A549 (cell line): ENCODE data around the gene NFKBIE. TPM values are rescaled to one million over a fixed set of nuclear protein-coding genes. Genes with fewer than 3 reads are reported as not detected.

Experiments used
- ATAC-seq, 2 experiments: fragments of 200-7000 bp in 1 of 2; fragments of >200 bp in 1 of 2; cut with Nextera tagmentation in 1 of 2; cut with Tn5 transposase in 1 of 2; 3 replicates each; pipeline versions ENCODE4 v1.8.0 to v1.9.1; 2018 to 2020; ENCODE audit warnings: mild to moderate bottlenecking in 1 of 2, moderate library complexity in 1 of 2
- CTCF ChIA-PET: fragments of 300-600 bp; sonication (Branson Sonifier 250); formaldehyde crosslinking; extraction: SDS; loops from one replicate; lab custom pipeline; 2021; ENCODE audit warnings: antibody characterized with exemption, inconsistent platforms; lab: Yijun Ruan, JAX
- POLR2A ChIA-PET: fragments of 350-600 bp; formaldehyde crosslinking; extraction: SDS; loops from one replicate; lab custom pipeline; 2021; ENCODE audit warnings: antibody characterized with exemption, inconsistent platforms; lab: Yijun Ruan, JAX
- DNase-seq, 2 experiments: peaks; one replicate each; pipeline versions ENCODE4 v3.0.0 to v3.0.0-alpha.2; 2011 to 2016; ENCODE audit warnings: low read depth in 1 of 2, low spot score in 1 of 2
- FAIRE-seq: peaks from 2 replicates; lab custom pipeline; 2011; peaks lifted over from hg19 to GRCh38; lab: Jason Lieb, UNC
- H3K27ac ChIP-seq, 2 experiments: fragments of >200 bp; sonication (Bioruptor Twin); formaldehyde crosslinking; 3 replicates each; pipeline ENCODE4 v1.5.1; 2016 to 2017
- H3K4me1 ChIP-seq: fragments of >200 bp; sonication (Bioruptor Twin); formaldehyde crosslinking; 3 replicates; pipeline ENCODE4 v1.6.1; 2016
- H3K4me2 ChIP-seq: fragments of >200 bp; sonication (Bioruptor Twin); formaldehyde crosslinking; 3 replicates; pipeline ENCODE4 v1.6.1; 2016
- H3K4me3 ChIP-seq: fragments of >200 bp; sonication (Bioruptor Twin); formaldehyde crosslinking; 3 replicates; pipeline ENCODE4 v1.5.1; 2016
- H3K9me3 ChIP-seq: fragments of >200 bp; sonication (Bioruptor Twin); formaldehyde crosslinking; 3 replicates; pipeline ENCODE4 v1.6.1; 2016
- CBX2 ChIP-seq: fragments of 200-600 bp; sonication (generic); IDR thresholded peaks from 2 replicates; pipeline ENCODE4 v1.6.1; 2016; ENCODE audit warnings: low read depth, mild to moderate bottlenecking, borderline replicate concordance
- CEBPB ChIP-seq, 2 experiments: fragments of >200 bp in 1 of 2; sonication (Bioruptor Twin) in 1 of 2; formaldehyde crosslinking in 1 of 2; IDR thresholded peaks; 2 replicates each; pipeline ENCODE4 v1.6.1; 2012 to 2016
- FOSB ChIP-seq: fragments of 250-450 bp; sonication (Bioruptor Pico); IDR thresholded peaks from 2 replicates; pipeline ENCODE4 v1.5.0; 2020; ENCODE audit warnings: mild to moderate bottlenecking, moderate library complexity
- FOSL2 ChIP-seq, 2 experiments: fragments of 450-650 bp in 1 of 2; fragments of >200 bp in 1 of 2; sonication (Bioruptor Twin) in 1 of 2; formaldehyde crosslinking; IDR thresholded peaks; 2 replicates each; pipeline versions ENCODE4 v1.5.0 to v1.6.1; 2016 to 2020; ENCODE audit warnings: mild to moderate bottlenecking in 1 of 2, moderate library complexity in 1 of 2
- GATA3 ChIP-seq: IDR thresholded peaks from 2 replicates; pipeline ENCODE4 v1.6.1; 2012; ENCODE audit warnings: borderline replicate concordance
- HOXB5 ChIP-seq: fragments of 250-450 bp; sonication (Bioruptor Pico); IDR thresholded peaks from 2 replicates; pipeline ENCODE4 v1.5.0; 2020; ENCODE audit warnings: mild to moderate bottlenecking, moderate library complexity
- NR3C1 ChIP-seq: fragments of >200 bp; sonication (Bioruptor Twin); formaldehyde crosslinking; IDR thresholded peaks from 3 replicates; pipeline ENCODE4 v1.6.1; 2017
- PHF8 ChIP-seq: fragments of 200-600 bp; sonication (generic); IDR thresholded peaks from 2 replicates; pipeline ENCODE4 v1.6.1; 2016; ENCODE audit warnings: low read depth, mild to moderate bottlenecking, antibody characterized with exemption, moderate library complexity, borderline replicate concordance
- POLR2AphosphoS2 ChIP-seq: conservative IDR thresholded peaks from 2 replicates; pipeline ENCODE4 v1.6.1; 2012; ENCODE audit warnings: low read length, improper control_type of control experiment, inconsistent platforms
- RARB ChIP-seq: fragments of 250-450 bp; sonication (Bioruptor Pico); IDR thresholded peaks from 2 replicates; pipeline ENCODE4 v1.8.0; 2021; ENCODE audit warnings: mild to moderate bottlenecking, moderate library complexity
- RFX5 ChIP-seq: fragments of 450-650 bp; IDR thresholded peaks from 2 replicates; pipeline ENCODE4 v1.7.1; 2014; ENCODE audit warnings: antibody characterized with exemption, mild to moderate bottlenecking, moderate library complexity
- RNF2 ChIP-seq: fragments of 200-600 bp; sonication (generic); IDR thresholded peaks from 2 replicates; pipeline ENCODE4 v1.6.1; 2016; ENCODE audit warnings: low read depth, mild to moderate bottlenecking, antibody characterized with exemption, moderate library complexity, borderline replicate concordance
- ZFP36 ChIP-seq: fragments of 450-650 bp; IDR thresholded peaks from 2 replicates; pipeline ENCODE4 v1.6.1; 2014; ENCODE audit warnings: borderline replicate concordance; ENCODE audit not compliant: partially characterized antibody
- WGBS: methylation state at CpG from one replicate; pipeline ENCODE4 v1.1.6; 2017; ENCODE audit errors: missing lambda C conversion rate; 5-methylcytosine and 5-hydroxymethylcytosine counted together
- polyA plus RNA-seq, 4 experiments: library from polyadenylated mRNA; depleted of rRNA in 3 of 4; stranded (reverse); fragments of >200 nt; fragmentation: RNase III in 1 of 4; extraction: RNeasy Plus Mini Kit Qiagen cat#74134 plus additional on column Dnase treatment in 1 of 4; gene quantifications; 2 replicates in 3 of 4; 3 replicates in 1 of 4; pipeline ENCODE4 v1.2.3, GENCODE V29; 2011 to 2017
- TF ChIP-seq, protein P1 (sequence below): fragments of >200 bp; sonication (Bioruptor Twin); formaldehyde crosslinking; IDR thresholded peaks from 3 replicates; pipeline ENCODE4 v1.5.1; 2016

Gene NFKBIE
- polyA plus RNA-seq, 2 of the 4 experiments (the other 2 are of a cell fraction), result 6.0 to 6.3 TPM

DNA sequence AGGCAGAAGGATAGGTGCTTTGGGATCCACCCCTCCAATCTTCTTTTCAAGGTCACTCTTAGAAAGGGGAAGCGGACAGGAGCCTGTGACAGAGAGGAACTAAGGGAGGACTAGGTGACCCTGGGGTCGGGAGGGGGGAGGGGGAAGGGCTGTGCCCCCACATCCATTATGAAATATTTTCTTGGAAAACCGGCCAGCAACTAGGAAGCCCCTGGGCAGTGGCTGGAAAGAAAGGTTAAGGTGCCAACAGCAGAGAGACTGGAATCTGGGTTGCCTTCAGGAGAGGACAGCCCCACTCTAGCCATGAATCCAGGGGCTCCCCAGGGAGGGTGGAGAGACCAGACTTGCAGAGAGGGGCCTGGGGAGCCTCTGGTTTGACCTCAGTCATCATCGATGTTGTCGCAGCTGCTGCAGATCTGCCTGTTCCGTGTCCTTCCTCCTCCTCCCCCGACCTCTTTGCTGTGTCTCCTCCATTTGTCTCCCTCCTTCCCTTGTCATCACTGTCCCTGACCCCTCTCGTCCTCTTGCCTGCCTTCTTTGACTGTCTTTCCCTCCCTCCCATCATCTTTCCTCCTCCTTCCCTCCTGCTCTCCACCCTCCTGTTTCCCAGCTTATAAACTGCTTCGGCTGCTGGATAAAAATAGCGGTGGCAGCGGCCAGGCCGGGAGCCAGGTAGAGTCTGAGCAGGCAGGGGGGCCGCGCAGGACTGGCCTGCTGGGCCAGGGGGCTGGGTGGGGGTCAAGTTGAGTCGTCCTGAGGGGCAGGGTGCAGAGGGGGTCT, 38.8 kb downstream of the NFKBIE start:
- ChIA-PET POLR2A (no interaction called here), CTCF (interaction anchor here (0.9 to 9.2 kb wide), 4 partner anchors 9 to 56 kb away, joined by 3 to 111 read pairs (median 9); no protein-coding TSS in a partner anchor)
- ATAC-seq (no peak), DNase-seq (no peak), FAIRE-seq (no peak)
- Histone ChIP-seq H3K4me3 (no peak overlapping the region), H3K27ac (no peak overlapping the region), H3K4me2 (no peak overlapping the region; the same call in 2 of the 3 replicates), H3K9me3 (no peaks in the 10 kb centered on the region), H3K4me1 (peaks cover 40% of the 10 kb centered on the region)
- WGBS, result 85% methylated on average over 11 of the region's 15 CpGs
- TF ChIP-seq CBX2 (no peak), HOXB5 (no peak)

GRCh38 chr6:44225579-44226325, 39.6 kb downstream of the NFKBIE start:
- WGBS, result 83% methylated on average over 8 of the region's 8 CpGs
- Histone ChIP-seq H3K4me3 (no peak overlapping the region), H3K4me2 (no peak overlapping the region; the same call in 2 of the 3 replicates), H3K9me3 (no peaks in the 10 kb centered on the region), H3K4me1 (peaks cover 48% of the 10 kb centered on the region), H3K27ac (0 out of 6 replicates have a peak overlapping the region, but pooled peaks of 1 of the 2 experiments have one; percentile 9)
- ChIA-PET CTCF (interaction anchor here (2.2 to 9.2 kb wide), 3 partner anchors 10 to 53 kb away, joined by 9 to 111 read pairs (median 11); no protein-coding TSS in a partner anchor), POLR2A (no interaction called here)
- DNase-seq, result no peak
- TF ChIP-seq GATA3, result no peak
- TF ChIP-seq RNF2, result no peak
- no peak for TF ChIP-seq PHF8
- no peak for FAIRE-seq
- no peak for ATAC-seq

DNA sequence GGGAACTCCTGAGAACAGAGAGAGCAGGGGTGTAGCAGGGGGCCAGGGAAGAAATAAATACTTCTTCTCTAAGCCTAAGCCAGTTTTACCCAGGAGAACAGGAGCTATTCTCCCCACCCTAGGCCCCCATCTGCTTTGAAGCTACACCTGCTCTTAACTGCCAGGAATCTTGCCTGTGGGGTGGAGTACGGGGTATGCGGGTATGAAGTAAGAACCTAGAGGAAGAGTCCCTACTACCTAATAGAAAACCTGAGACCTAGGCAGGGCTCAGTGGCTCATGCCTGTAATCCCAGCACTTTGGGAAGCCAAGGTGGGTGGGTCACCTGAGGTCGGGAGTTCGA, 40.4 kb downstream of the NFKBIE start:
- ATAC-seq (no peak), DNase-seq (no peak), FAIRE-seq (no peak)
- CTCF ChIA-PET, result interaction anchor here (2.2 to 9.2 kb wide), 3 partner anchors 11 to 52 kb away, joined by 9 to 111 read pairs (median 11); no protein-coding TSS in a partner anchor
- Histone ChIP-seq H3K4me1 (peaks cover 54% of the 10 kb centered on the region), H3K4me3 (no peak overlapping the region), H3K4me2 (peak overlapping the region; percentile 93), H3K27ac (no peak overlapping the region), H3K9me3 (no peaks in the 10 kb centered on the region)
- TF ChIP-seq, protein P1, sequence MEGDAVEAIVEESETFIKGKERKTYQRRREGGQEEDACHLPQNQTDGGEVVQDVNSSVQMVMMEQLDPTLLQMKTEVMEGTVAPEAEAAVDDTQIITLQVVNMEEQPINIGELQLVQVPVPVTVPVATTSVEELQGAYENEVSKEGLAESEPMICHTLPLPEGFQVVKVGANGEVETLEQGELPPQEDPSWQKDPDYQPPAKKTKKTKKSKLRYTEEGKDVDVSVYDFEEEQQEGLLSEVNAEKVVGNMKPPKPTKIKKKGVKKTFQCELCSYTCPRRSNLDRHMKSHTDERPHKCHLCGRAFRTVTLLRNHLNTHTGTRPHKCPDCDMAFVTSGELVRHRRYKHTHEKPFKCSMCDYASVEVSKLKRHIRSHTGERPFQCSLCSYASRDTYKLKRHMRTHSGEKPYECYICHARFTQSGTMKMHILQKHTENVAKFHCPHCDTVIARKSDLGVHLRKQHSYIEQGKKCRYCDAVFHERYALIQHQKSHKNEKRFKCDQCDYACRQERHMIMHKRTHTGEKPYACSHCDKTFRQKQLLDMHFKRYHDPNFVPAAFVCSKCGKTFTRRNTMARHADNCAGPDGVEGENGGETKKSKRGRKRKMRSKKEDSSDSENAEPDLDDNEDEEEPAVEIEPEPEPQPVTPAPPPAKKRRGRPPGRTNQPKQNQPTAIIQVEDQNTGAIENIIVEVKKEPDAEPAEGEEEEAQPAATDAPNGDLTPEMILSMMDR, result no peak
- TF ChIP-seq CBX2, result no peak
- TF ChIP-seq FOSB (CRISPR knock-in tag), result no peak
- TF ChIP-seq POLR2AphosphoS2, result no peak
- TF ChIP-seq RFX5, result no peak
- no peak for TF ChIP-seq CEBPB (IDR thresholded peaks at IDR 0.05)
- no peak for TF ChIP-seq RARB (CRISPR knock-in tag)
- 95% methylated on average over 3 of the region's 4 CpGs for WGBS
- POLR2A ChIA-PET, result interaction anchor here (1.8 to 2.0 kb wide), 2 partner anchors 21 to 22 kb away, joined by 5 to 16 read pairs; partner anchors contain the start of gene HSP90AB1

DNA sequence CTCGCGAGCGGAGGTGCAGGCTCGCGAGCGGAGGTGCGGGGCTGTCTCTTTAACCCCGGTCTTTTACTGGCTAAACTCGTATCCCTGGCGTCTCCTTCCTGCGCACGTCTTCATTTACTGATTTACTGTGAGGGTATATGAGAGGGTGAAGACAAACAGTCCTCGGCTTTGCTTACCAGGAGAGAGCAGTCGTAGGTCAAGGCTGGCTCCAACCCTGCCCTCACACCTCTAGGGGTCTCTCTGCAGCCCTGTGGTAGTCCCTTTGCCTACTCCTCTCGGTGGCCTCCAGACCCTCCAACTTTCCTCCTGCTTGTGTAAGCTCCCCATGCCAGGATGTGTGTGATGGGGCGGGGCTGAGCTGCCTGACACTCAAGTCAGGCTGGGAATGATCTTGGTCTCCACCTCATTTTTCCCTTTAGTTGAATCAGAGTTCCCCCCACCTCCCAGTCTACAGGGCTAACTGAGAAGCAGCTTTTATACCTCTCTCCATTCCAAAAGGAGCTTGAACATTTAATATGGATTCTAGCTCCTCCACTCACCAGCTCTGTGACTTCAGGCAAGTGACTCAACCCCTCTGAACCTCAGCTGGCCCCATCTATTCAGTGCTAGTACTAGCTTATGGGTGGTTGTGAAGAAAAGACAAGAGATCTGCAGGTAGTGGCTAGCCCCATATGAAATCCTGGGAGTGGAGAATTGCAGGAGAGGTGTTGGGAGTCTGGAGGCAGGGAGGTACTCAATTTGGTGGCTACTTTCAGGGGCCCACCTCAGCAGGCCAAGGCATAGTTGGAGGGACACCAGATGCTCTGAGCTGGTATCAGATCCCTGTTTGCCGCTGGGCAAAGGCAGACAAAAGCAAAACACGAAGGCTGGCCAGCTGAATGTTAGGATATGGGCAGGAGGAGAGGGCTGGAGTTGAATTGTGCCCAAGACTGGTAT, 41.1 kb downstream of the NFKBIE start:
- Histone ChIP-seq H3K4me2 (peak overlapping the region; percentile 93), H3K4me3 (peak overlapping the region; percentile 60), H3K4me1 (peaks cover 56% of the 10 kb centered on the region), H3K27ac (peak overlapping the region; percentile 67 to 98), H3K9me3 (no peaks in the 10 kb centered on the region)
- WGBS, result 13% methylated on average over 14 of the region's 18 CpGs
- DNase-seq (peak in 1 of 2 experiments; percentile 25), FAIRE-seq (no peak)
- CTCF ChIA-PET, result interaction anchor here (0.6 to 9.2 kb wide), 5 partner anchors 11 to 624 kb away, joined by 3 to 111 read pairs (median 9); no protein-coding TSS in a partner anchor
- TF ChIP-seq FOSL2 (IDR thresholded peaks at IDR 0.05) (no peak), FOSL2 (CRISPR knock-in tag; IDR thresholded peaks at IDR 0.05) (no peak), NR3C1 (no peak), ZFP36 (peak; percentile 43)
- TF ChIP-seq, all 56 proteins: peak for 1
- POLR2A ChIA-PET, result interaction anchor here (1.0 to 2.0 kb wide), 3 partner anchors 13 to 23 kb away, joined by 4 to 16 read pairs (median 5); partner anchors contain the start of gene HSP90AB1
- ATAC-seq, result peak; percentile 21 to 22
